Tibial nerve (tissue), 4 donors: ENCODE results near the gene HPS5.

Experiments
- CTCF ChIP-seq, 5 experiments: fragments of 200-600 bp in 3 of 5; fragments of 450-650 bp in 2 of 5; sonication (generic) in 3 of 5; IDR thresholded peaks; one replicate each; pipeline ENCODE4 v1.5.1; 2016 to 2019; ENCODE audit warnings: antibody characterized with exemption in 5 of 5, mild to moderate bottlenecking in 3 of 5, moderate library complexity in 2 of 5
- EP300 ChIP-seq, 2 donors: sonication (generic); formaldehyde crosslinking; IDR thresholded peaks; one replicate each; pipeline ENCODE4 v1.6.1; 2017; ENCODE audit warnings: antibody characterized with exemption in 2 of 2, mild to moderate bottlenecking in 1 of 2

GRCh38 chr11:18261721-18262120 is 60.2 kb downstream of the HPS5 start:
- TF ChIP-seq EP300 (IDR thresholded peaks at IDR 0.05) (no peak), CTCF (IDR thresholded peaks at IDR 0.05) (no peak)
